ENCODE results near the gene B4GALT1.

- peak in 1 of 2 donors; percentile 51 for TF ChIP-seq POLR2A (IDR thresholded peaks at IDR 0.05)
- TF ChIP-seq, protein P1, sequence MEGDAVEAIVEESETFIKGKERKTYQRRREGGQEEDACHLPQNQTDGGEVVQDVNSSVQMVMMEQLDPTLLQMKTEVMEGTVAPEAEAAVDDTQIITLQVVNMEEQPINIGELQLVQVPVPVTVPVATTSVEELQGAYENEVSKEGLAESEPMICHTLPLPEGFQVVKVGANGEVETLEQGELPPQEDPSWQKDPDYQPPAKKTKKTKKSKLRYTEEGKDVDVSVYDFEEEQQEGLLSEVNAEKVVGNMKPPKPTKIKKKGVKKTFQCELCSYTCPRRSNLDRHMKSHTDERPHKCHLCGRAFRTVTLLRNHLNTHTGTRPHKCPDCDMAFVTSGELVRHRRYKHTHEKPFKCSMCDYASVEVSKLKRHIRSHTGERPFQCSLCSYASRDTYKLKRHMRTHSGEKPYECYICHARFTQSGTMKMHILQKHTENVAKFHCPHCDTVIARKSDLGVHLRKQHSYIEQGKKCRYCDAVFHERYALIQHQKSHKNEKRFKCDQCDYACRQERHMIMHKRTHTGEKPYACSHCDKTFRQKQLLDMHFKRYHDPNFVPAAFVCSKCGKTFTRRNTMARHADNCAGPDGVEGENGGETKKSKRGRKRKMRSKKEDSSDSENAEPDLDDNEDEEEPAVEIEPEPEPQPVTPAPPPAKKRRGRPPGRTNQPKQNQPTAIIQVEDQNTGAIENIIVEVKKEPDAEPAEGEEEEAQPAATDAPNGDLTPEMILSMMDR (IDR thresholded peaks at IDR 0.05), result no peak
Measured at GRCh38 chr9:33161011-33161588, 6.0 kb downstream of the B4GALT1 start.

Data from thyroid gland (tissue), 4 donors.